ENCODE results near the gene ZDHHC13. TPM values are rescaled to one million over a fixed set of nuclear protein-coding genes. Genes with fewer than 3 reads are reported as not detected.

The ZDHHC13 gene
- 16.3 to 18.3 TPM (median 17.4 TPM) in 5 replicates for total RNA-seq (2022; extraction: Qiagen RNA extraction; ENCODE audit: low read depth)

GRCh38 chr11:19116971-19117759, at the start of gene ZDHHC13:
Gene ZDHHC13 (plus strand): TSS chr11:19117168. CDS start chr11:19117250, 82 bp downstream.

GRCh38 chr11:19201737-19202605, 85.0 kb downstream of the ZDHHC13 start, which contains the start of gene CSRP3:
Gene CSRP3 (minus strand): TSS chr11:19201983. CDS start chr11:19192448, 9,535 bp downstream.

Other genes starting within 250 kb of the ZDHHC13 start
- gene MRGPRX1, start 177.8 kb upstream of the ZDHHC13 start, total RNA-seq (2022; extraction: Qiagen RNA extraction; ENCODE audit: low read depth) = not detected in 5 replicates
- not detected in 5 replicates for gene MRGPRX2, start 56.5 kb upstream of the ZDHHC13 start, total RNA-seq (2022; extraction: Qiagen RNA extraction; ENCODE audit: low read depth)
- not detected in 5 replicates for gene CSRP3, start 84.8 kb downstream of the ZDHHC13 start, total RNA-seq (2022; extraction: Qiagen RNA extraction; ENCODE audit: low read depth)
- 5.8 to 6.9 TPM (median 6.4 TPM) in 5 replicates for gene E2F8, start 123.8 kb downstream of the ZDHHC13 start, total RNA-seq (2022; extraction: Qiagen RNA extraction; ENCODE audit: low read depth)

Data from A549 treated with CpdA at 1 μM for 4 hours (cell line).